IMR-90 (cell line): ENCODE measurements around the gene OR4D9. TPM values are rescaled to one million over a fixed set of nuclear protein-coding genes. Genes with fewer than 3 reads are reported as not detected.

Experiments used
- ATAC-seq: fragments of 200-7000 bp; cut with Tn5 transposase; 2 replicates; pipeline ENCODE4 v1.9.1; 2020; ENCODE audit warnings: low read depth, mild to moderate bottlenecking, moderate library complexity
- BruUV-seq: library from RNA; stranded (reverse); fragments of 400-500 nt; replicated peaks from 2 replicates; lab custom pipeline; 2021; lab: Mats Ljungman, UMichigan
- CTCF ChIA-PET: fragments of 300-600 bp; formaldehyde crosslinking; extraction: SDS; loops from one replicate; lab custom pipeline; 2021; ENCODE audit warnings: antibody characterized with exemption; lab: Yijun Ruan, JAX
- POLR2A ChIA-PET: fragments of 300-600 bp; sonication (Branson Sonifier 250); formaldehyde crosslinking; loops from one replicate; lab custom pipeline; 2022; ENCODE audit warnings: antibody characterized with exemption; ENCODE audit not compliant: unreplicated experiment; lab: Charles Lee
- DNase-seq: peaks from one replicate; pipeline ENCODE4 v3.0.0; 2013
- H2AFZ ChIP-seq: replicated peaks from 2 replicates; pipeline ENCODE3; 2013; ENCODE audit warnings: low read length, mild to moderate bottlenecking; ENCODE audit not compliant: poor library complexity
- H2AK5ac ChIP-seq: 2 replicates; pipeline ENCODE4 v1.6.1; 2013; ENCODE audit warnings: low read depth, low read length, inconsistent platforms
- H2AK9ac ChIP-seq: replicated peaks from 2 replicates; pipeline ENCODE3; 2013; ENCODE audit warnings: mild to moderate bottlenecking, low read depth, low read length, moderate library complexity; ENCODE audit not compliant: poor library complexity
- H2BK120ac ChIP-seq: 2 replicates; pipeline ENCODE4 v1.6.1; 2013; ENCODE audit warnings: low read depth, low read length, inconsistent platforms
- H2BK15ac ChIP-seq: 3 replicates; pipeline ENCODE4 v1.6.1; 2013; ENCODE audit warnings: low read depth, low read length, inconsistent platforms
- H2BK20ac ChIP-seq: 2 replicates; pipeline ENCODE4 v1.6.1; 2013; ENCODE audit warnings: low read depth, mild to moderate bottlenecking, inconsistent platforms, low read length, moderate library complexity
- H2BK5ac ChIP-seq: 2 replicates; pipeline ENCODE4 v1.6.1; 2013; ENCODE audit warnings: mild to moderate bottlenecking, low read depth, low read length, inconsistent platforms; ENCODE audit not compliant: poor library complexity, severe bottlenecking
- H3K14ac ChIP-seq: replicated peaks from 2 replicates; pipeline ENCODE4 v1.6.1; 2013; ENCODE audit warnings: low read depth, low read length, inconsistent platforms
- H3K18ac ChIP-seq: 2 replicates; pipeline ENCODE4 v1.6.1; 2013; ENCODE audit warnings: low read depth, low read length, control low read depth
- H3K23ac ChIP-seq: 2 replicates; pipeline ENCODE4 v1.6.1; 2013; ENCODE audit warnings: low read depth, low read length, inconsistent platforms
- H3K27ac ChIP-seq: 2 replicates; pipeline ENCODE4 v1.5.1; 2013; ENCODE audit warnings: mild to moderate bottlenecking, control low read depth, low read length; ENCODE audit not compliant: insufficient read depth
- H3K27me3 ChIP-seq: 2 replicates; pipeline ENCODE4 v1.6.1; 2013; ENCODE audit warnings: low read length; ENCODE audit not compliant: control insufficient read depth, insufficient read depth
- H3K36me3 ChIP-seq: 2 replicates; pipeline ENCODE4 v1.6.1; 2013; ENCODE audit warnings: low read length, mixed read lengths; ENCODE audit not compliant: control insufficient read depth, insufficient read depth
- H3K4ac ChIP-seq: 2 replicates; pipeline ENCODE4 v1.6.1; 2013; ENCODE audit warnings: low read depth, low read length, inconsistent platforms
- H3K4me1 ChIP-seq: 2 replicates; pipeline ENCODE4 v1.6.1; 2013; ENCODE audit warnings: low read length, mixed read lengths; ENCODE audit not compliant: control insufficient read depth, insufficient read depth
- H3K4me2 ChIP-seq: 2 replicates; pipeline ENCODE4 v1.6.1; 2013; ENCODE audit warnings: low read depth, mild to moderate bottlenecking, control low read depth, low read length, moderate library complexity
- H3K4me3 ChIP-seq: 2 replicates; pipeline ENCODE4 v1.5.1; 2013; ENCODE audit warnings: low read depth, mild to moderate bottlenecking, control low read depth, low read length, moderate library complexity; ENCODE audit not compliant: insufficient read depth
- H3K56ac ChIP-seq: 2 replicates; pipeline ENCODE4 v1.6.1; 2013; ENCODE audit warnings: low read length, inconsistent platforms; ENCODE audit not compliant: insufficient read depth; ENCODE audit errors: extremely low read depth
- H3K79me1 ChIP-seq, 2 experiments: 2 replicates each; pipeline ENCODE4 v1.6.1; 2013; ENCODE audit warnings: low read length in 2 of 2, inconsistent platforms in 1 of 2, low read depth in 1 of 2
- H3K9ac ChIP-seq: 2 replicates; pipeline ENCODE4 v1.6.1; 2013; ENCODE audit warnings: low read depth, low read length, control low read depth
- H3K9me1 ChIP-seq: 2 replicates; pipeline ENCODE4 v1.6.1; 2013; ENCODE audit warnings: low read length, inconsistent platforms; ENCODE audit not compliant: insufficient read depth
- H3K9me3 ChIP-seq: 2 replicates; pipeline ENCODE4 v1.6.1; 2013; ENCODE audit warnings: low read length; ENCODE audit not compliant: control insufficient read depth, insufficient read depth
- H4K20me1 ChIP-seq: 2 replicates; pipeline ENCODE4 v1.6.1; 2013; ENCODE audit warnings: low read length, inconsistent platforms; ENCODE audit not compliant: insufficient read depth
- H4K5ac ChIP-seq: 2 replicates; pipeline ENCODE4 v1.6.1; 2013; ENCODE audit warnings: mild to moderate bottlenecking, low read depth, low read length, control low read depth
- H4K8ac ChIP-seq, 2 experiments: 2 replicates each; pipeline ENCODE4 v1.6.1; 2013; ENCODE audit warnings: low read depth in 2 of 2, low read length in 2 of 2, control low read depth in 1 of 2, inconsistent platforms in 1 of 2
- H4K91ac ChIP-seq: 2 replicates; pipeline ENCODE4 v1.6.1; 2013; ENCODE audit warnings: low read depth, low read length, inconsistent platforms; ENCODE audit not compliant: insufficient read depth
- BHLHE40 ChIP-seq: fragments of 150-350 bp; IDR thresholded peaks from 2 replicates; pipeline ENCODE4 v1.6.1; 2016; ENCODE audit warnings: mild to moderate bottlenecking, low read depth, low read length
- CEBPB ChIP-seq: IDR thresholded peaks from 2 replicates; pipeline ENCODE4 v1.6.1; 2012; ENCODE audit warnings: low read depth, low read length, improper control_type of control experiment
- CHD1 ChIP-seq: IDR thresholded peaks from 2 replicates; pipeline ENCODE4 v1.6.1; 2012; ENCODE audit warnings: low read depth, low read length, improper control_type of control experiment
- FOS ChIP-seq: fragments of 150-350 bp; IDR thresholded peaks from 2 replicates; pipeline ENCODE4 v1.6.1; 2016; ENCODE audit warnings: low read depth, low read length
- MAFK ChIP-seq: IDR thresholded peaks from 2 replicates; pipeline ENCODE4 v1.6.1; 2012; ENCODE audit warnings: low read depth, low read length, improper control_type of control experiment
- MAZ ChIP-seq: IDR thresholded peaks from 2 replicates; pipeline ENCODE4 v1.6.1; 2012; ENCODE audit warnings: low read depth, mild to moderate bottlenecking, low read length, improper control_type of control experiment, moderate library complexity, borderline replicate concordance
- MXI1 ChIP-seq: IDR thresholded peaks from 2 replicates; pipeline ENCODE4 v1.6.1; 2012; ENCODE audit warnings: low read depth, mild to moderate bottlenecking, low read length, moderate library complexity, borderline replicate concordance
- NFE2L2 ChIP-seq: fragments of 150-350 bp; IDR thresholded peaks from 2 replicates; pipeline ENCODE4 v1.6.1; 2016; ENCODE audit warnings: low read depth, mild to moderate bottlenecking, low read length
- POLR2A ChIP-seq: IDR thresholded peaks from 2 replicates; pipeline ENCODE4 v1.6.1; 2012; ENCODE audit warnings: mild to moderate bottlenecking, low read depth, low read length
- RAD21 ChIP-seq: IDR thresholded peaks from 2 replicates; pipeline ENCODE4 v1.6.1; 2012; ENCODE audit warnings: low read length, improper control_type of control experiment
- RCOR1 ChIP-seq: IDR thresholded peaks from 2 replicates; pipeline ENCODE4 v1.6.1; 2012; ENCODE audit warnings: mild to moderate bottlenecking, low read length, improper control_type of control experiment; ENCODE audit not compliant: insufficient replicate concordance
- RFX5 ChIP-seq: IDR thresholded peaks from 2 replicates; pipeline ENCODE4 v1.8.0; 2012; ENCODE audit warnings: low read depth, mild to moderate bottlenecking, low read length, moderate library complexity
- SMC3 ChIP-seq: fragments of 150-350 bp; IDR thresholded peaks from 2 replicates; pipeline ENCODE4 v1.6.1; 2016; ENCODE audit warnings: low read depth, mild to moderate bottlenecking, antibody characterized with exemption, low read length, moderate library complexity
- WGBS, 2 experiments: methylation state at CpG; one replicate each; pipeline versions ENCODE4 v1.1.5 to v1.1.7; 2013; ENCODE audit warnings: missing lambda C conversion rate in 2 of 2; ENCODE audit not compliant: insufficient read length in 1 of 2; ENCODE audit errors: extremely low coverage in 2 of 2; 5-methylcytosine and 5-hydroxymethylcytosine counted together
- dilution Hi-C: fragments of 300-500 bp; cut with HindIII; formaldehyde crosslinking; loops from one replicate; pipeline ENCODE4 v1.14.3; 2018; ENCODE audit warnings: low sequenced_read_pairs; ENCODE audit not compliant: unreplicated experiment
- in situ Hi-C: fragments of 300-500 bp; cut with MboI; formaldehyde crosslinking; loops from 3 replicates; pipeline ENCODE4 v1.14.3; 2019; ENCODE audit warnings: low sequenced_read_pairs, inconsistent platforms, mixed read lengths
- intact Hi-C: fragments of 100-400 bp; cut with micrococcal nuclease; formaldehyde crosslinking; loops from 2 replicates; pipeline ENCODE4 v1.10.0; 2022
- polyA plus RNA-seq, 3 experiments: library from polyadenylated mRNA; depleted of rRNA; stranded (reverse); fragments of >200 nt; gene quantifications; 2 replicates each; pipeline ENCODE4 v1.2.3, GENCODE V29; 2012; ENCODE audit warnings: low replicate concordance in 1 of 3
- total RNA-seq: library from RNA; depleted of rRNA; stranded (reverse); fragments of >200 nt; gene quantifications from 2 replicates; pipeline ENCODE4 v1.2.3, GENCODE V29; 2012
- TF ChIP-seq, protein P1 (sequence below): fragments of 150-350 bp; IDR thresholded peaks from 2 replicates; pipeline ENCODE4 v1.6.1; 2017; ENCODE audit warnings: mild to moderate bottlenecking, antibody characterized with exemption, low read length, low read depth
- TF ChIP-seq, protein P2 (sequence below): conservative IDR thresholded peaks from 2 replicates; pipeline ENCODE4 v1.5.1; 2012; ENCODE audit warnings: mild to moderate bottlenecking, low read depth, low read length, improper control_type of control experiment
- TF ChIP-seq, protein P3 (sequence below): fragments of 150-350 bp; IDR thresholded peaks from 2 replicates; pipeline ENCODE4 v1.6.1; 2016; ENCODE audit warnings: low read depth, mild to moderate bottlenecking, low read length, moderate library complexity, borderline replicate concordance

OR4D9 gene
- total and polyA plus RNA-seq, 2 of the 4 experiments (the other 2 are of a cell fraction), result not detected

DNA sequence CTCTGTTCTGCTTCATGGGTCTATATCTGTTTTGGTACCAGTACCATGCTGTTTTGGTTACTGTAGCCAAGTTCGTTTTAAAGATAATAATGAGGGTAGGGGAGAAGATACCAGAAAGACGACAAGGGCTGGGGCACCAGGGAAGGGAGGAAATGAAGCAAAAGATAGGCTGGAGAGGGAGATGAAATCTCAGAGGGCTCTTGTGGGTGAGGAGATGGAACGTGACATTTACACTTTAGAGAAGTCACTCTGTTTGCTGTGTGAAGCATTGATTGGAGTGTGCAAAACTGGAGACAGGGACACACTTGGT lies 33.5 kb downstream of the OR4D9 start:
- Histone ChIP-seq H3K27ac (no peak overlapping the region), H3K4me3 (no peak overlapping the region), H3K14ac (no peak overlapping the region; the same call in 1 of the 2 replicates), H3K27me3 (no peaks in the 10 kb centered on the region), H3K23ac (no peak overlapping the region), H2AFZ (no peak overlapping the region), H3K9ac (no peak overlapping the region), H3K4me2 (no peak overlapping the region), H2BK5ac (no peak overlapping the region), H2BK120ac (no peak overlapping the region), H3K36me3 (no peaks in the 10 kb centered on the region), H2AK9ac (no peak overlapping the region), H3K4ac (no peak overlapping the region), H2BK15ac (no peak overlapping the region), H4K8ac (no peak overlapping the region), H4K20me1 (no peaks in the 10 kb centered on the region), H3K4me1 (0 out of 2 replicates have a peak, but pooled peaks cover 2% of the 10 kb centered on the region), H3K56ac (no peak overlapping the region), H2BK20ac (no peak overlapping the region), H2AK5ac (no peak overlapping the region), H4K5ac (no peak overlapping the region), H3K18ac (no peak overlapping the region), H3K79me1 (no peaks in the 10 kb centered on the region), H4K91ac (no peak overlapping the region), H3K9me3 (no peaks in the 10 kb centered on the region), H3K9me1 (no peaks in the 10 kb centered on the region)
- POLR2A ChIA-PET, result no interaction called here
- no peak for ATAC-seq
- no TSS peak for BruUV-seq
- WGBS, 2 experiments, result 80% methylated on average over 1 of the region's 3 CpGs; no CpG with 5 or more reads in 1 of the 2 experiments
- intact Hi-C loops, result no loop called here
- in situ Hi-C loops, result no loop called here
- CTCF ChIA-PET, result no interaction called here
- dilution Hi-C loops, result no loop called here
- DNase-seq, result no peak
- TF ChIP-seq RFX5, result no peak
- no peak for TF ChIP-seq RAD21
- TF ChIP-seq MAFK, result no peak
- no peak for TF ChIP-seq MXI1
- TF ChIP-seq FOS, result no peak
- TF ChIP-seq CEBPB, result no peak
- TF ChIP-seq NFE2L2, result no peak
- TF ChIP-seq RCOR1, result no peak
- no peak for TF ChIP-seq SMC3
- no peak for TF ChIP-seq POLR2A
- TF ChIP-seq, protein P1, sequence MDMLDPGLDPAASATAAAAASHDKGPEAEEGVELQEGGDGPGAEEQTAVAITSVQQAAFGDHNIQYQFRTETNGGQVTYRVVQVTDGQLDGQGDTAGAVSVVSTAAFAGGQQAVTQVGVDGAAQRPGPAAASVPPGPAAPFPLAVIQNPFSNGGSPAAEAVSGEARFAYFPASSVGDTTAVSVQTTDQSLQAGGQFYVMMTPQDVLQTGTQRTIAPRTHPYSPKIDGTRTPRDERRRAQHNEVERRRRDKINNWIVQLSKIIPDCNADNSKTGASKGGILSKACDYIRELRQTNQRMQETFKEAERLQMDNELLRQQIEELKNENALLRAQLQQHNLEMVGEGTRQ, result no peak
- TF ChIP-seq BHLHE40, result no peak
- no peak for TF ChIP-seq MAZ
- TF ChIP-seq, protein P2, sequence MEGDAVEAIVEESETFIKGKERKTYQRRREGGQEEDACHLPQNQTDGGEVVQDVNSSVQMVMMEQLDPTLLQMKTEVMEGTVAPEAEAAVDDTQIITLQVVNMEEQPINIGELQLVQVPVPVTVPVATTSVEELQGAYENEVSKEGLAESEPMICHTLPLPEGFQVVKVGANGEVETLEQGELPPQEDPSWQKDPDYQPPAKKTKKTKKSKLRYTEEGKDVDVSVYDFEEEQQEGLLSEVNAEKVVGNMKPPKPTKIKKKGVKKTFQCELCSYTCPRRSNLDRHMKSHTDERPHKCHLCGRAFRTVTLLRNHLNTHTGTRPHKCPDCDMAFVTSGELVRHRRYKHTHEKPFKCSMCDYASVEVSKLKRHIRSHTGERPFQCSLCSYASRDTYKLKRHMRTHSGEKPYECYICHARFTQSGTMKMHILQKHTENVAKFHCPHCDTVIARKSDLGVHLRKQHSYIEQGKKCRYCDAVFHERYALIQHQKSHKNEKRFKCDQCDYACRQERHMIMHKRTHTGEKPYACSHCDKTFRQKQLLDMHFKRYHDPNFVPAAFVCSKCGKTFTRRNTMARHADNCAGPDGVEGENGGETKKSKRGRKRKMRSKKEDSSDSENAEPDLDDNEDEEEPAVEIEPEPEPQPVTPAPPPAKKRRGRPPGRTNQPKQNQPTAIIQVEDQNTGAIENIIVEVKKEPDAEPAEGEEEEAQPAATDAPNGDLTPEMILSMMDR, result no peak
- TF ChIP-seq, protein P3, sequence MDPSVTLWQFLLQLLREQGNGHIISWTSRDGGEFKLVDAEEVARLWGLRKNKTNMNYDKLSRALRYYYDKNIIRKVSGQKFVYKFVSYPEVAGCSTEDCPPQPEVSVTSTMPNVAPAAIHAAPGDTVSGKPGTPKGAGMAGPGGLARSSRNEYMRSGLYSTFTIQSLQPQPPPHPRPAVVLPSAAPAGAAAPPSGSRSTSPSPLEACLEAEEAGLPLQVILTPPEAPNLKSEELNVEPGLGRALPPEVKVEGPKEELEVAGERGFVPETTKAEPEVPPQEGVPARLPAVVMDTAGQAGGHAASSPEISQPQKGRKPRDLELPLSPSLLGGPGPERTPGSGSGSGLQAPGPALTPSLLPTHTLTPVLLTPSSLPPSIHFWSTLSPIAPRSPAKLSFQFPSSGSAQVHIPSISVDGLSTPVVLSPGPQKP, result no peak
- no peak for TF ChIP-seq CHD1
